Breast epithelium (tissue), 3 donors: ENCODE data around the gene TYK2.

Experiments
- POLR2A ChIP-seq: fragments of 450-650 bp; IDR thresholded peaks from one replicate; pipeline ENCODE4 v1.6.1; 2016; ENCODE audit warnings: antibody characterized with exemption, mild to moderate bottlenecking, moderate library complexity
- TF ChIP-seq, protein P1 (sequence below), 3 donors: fragments of 450-650 bp; IDR thresholded peaks; one replicate each; pipeline ENCODE4 v1.5.1; 2016 to 2017; ENCODE audit warnings: antibody characterized with exemption in 3 of 3, mild to moderate bottlenecking in 3 of 3, moderate library complexity in 3 of 3

DNA sequence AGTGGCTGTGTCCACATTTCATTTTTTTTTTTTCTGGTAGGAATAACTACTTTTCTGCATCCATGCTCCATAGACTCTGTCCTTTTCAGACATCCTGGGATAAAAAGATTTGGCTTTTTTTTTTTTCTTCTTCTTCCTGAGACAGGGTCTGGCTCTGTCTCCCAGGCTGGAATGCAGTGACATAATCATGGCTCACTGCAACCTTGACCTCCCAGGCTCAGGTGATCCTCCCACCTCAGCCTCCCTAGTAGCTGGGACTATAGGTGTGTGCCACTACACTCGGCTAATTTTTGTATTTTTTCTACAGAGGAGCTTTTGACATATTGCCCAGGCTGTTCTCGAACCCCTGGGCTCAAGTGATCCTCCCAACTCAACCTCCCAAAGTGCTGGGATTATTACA lies 36.9 kb downstream of the TYK2 start:
- TF ChIP-seq POLR2A, result no peak
- TF ChIP-seq, protein P1, sequence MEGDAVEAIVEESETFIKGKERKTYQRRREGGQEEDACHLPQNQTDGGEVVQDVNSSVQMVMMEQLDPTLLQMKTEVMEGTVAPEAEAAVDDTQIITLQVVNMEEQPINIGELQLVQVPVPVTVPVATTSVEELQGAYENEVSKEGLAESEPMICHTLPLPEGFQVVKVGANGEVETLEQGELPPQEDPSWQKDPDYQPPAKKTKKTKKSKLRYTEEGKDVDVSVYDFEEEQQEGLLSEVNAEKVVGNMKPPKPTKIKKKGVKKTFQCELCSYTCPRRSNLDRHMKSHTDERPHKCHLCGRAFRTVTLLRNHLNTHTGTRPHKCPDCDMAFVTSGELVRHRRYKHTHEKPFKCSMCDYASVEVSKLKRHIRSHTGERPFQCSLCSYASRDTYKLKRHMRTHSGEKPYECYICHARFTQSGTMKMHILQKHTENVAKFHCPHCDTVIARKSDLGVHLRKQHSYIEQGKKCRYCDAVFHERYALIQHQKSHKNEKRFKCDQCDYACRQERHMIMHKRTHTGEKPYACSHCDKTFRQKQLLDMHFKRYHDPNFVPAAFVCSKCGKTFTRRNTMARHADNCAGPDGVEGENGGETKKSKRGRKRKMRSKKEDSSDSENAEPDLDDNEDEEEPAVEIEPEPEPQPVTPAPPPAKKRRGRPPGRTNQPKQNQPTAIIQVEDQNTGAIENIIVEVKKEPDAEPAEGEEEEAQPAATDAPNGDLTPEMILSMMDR (IDR thresholded peaks at IDR 0.05), result no peak
